Measurements from ENCODE around the gene SETD2. TPM values are rescaled to one million over a fixed set of nuclear protein-coding genes. Genes with fewer than 3 reads are reported as not detected.

Gene SETD2
- polyA plus RNA-seq, 3 donors, result 3.1 to 22.4 (median 7.5) TPM

DNA sequence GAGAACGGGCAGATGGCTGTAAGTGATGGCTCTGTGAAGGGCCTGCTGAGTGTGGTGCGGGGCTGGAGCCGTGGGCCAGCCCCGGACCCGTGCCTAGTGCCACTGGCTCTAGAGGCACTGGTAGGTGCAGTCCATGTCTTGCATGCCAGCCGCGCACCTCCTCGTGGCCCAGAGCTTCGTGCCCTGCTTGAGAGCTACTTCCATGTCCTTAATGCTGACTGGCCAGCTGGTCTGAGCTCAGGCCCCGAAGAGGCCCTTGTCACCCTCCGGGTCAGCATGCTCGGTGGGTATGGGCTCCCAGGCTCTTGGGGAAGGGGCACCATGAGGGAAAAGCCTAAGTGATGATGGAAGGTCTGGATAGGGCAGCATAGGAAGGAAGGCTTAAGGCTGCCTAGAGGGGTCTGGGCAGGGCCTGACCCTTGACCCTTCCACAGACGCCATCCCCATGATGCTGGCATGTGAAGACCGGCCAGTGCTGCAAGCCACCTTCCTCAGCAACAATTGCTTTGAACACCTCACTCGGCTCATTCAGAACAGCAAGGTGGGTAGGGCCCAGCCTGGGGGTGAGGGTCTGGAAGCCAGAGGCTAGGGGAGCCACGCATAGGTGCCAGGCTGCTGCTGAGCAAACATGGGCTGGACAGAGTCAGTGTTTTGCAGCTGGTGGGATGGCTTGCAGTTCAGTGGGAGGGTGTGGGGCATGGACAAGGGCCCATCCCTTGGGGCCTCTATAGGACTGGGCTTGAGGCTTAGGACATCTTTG is 172.3 kb downstream of the SETD2 start:
- intact Hi-C loops (cut with micrococcal nuclease), result no loop called here
- H3K4me3 Mint-ChIP-seq, result no peak overlapping the region
- Histone ChIP-seq H3K79me2 (ENCODE audit: insufficient read depth, low read length) (peaks cover 80% of the 10 kb centered on the region), H3K4me2 (replicated peaks; ENCODE audit: extremely low read depth, low read length, poor library complexity, severe bottlenecking) (peak overlapping the region; percentile 83), H3K9ac (ENCODE audit: insufficient read depth, low read length, poor library complexity, severe bottlenecking) (peak overlapping the region; percentile 66), H2AFZ (ENCODE audit: insufficient read depth, low read depth, low read length, poor library complexity, severe bottlenecking) (no peak overlapping the region), H3K36me3 (replicated peaks in 1 of 2; ENCODE audit: control insufficient read depth in 1 of 2, insufficient read depth in 2 of 2, low read length in 2 of 2) (peaks cover 58 to 66% of the 10 kb centered on the region in 2 donors), H3K4me3 (replicated peaks in 1 of 3; ENCODE audit: low read depth in 2 of 3, low read length in 3 of 3) (peak overlapping the region in 1 of 3 experiments; percentile 79), H3K4me1 (ENCODE audit: control insufficient read depth in 1 of 2, insufficient read depth in 2 of 2, low read length in 2 of 2) (peaks cover 53 to 59% of the 10 kb centered on the region in 2 donors), H3K27me3 (ENCODE audit: control insufficient read depth in 2 of 2, insufficient read depth in 2 of 2, low read length in 2 of 2) (no peaks in the 10 kb centered on the region), H4K20me1 (ENCODE audit: insufficient read depth, low read length) (peaks cover 73% of the 10 kb centered on the region), H3K9me3 (replicated peaks in 1 of 2; ENCODE audit: control insufficient read depth in 1 of 2, insufficient read depth in 1 of 2, low read length in 2 of 2) (no peaks in the 10 kb centered on the region), H3K27ac (ENCODE audit: low read depth in 1 of 2, low read length in 2 of 2) (peak overlapping the region; percentile 89 to 92)
- peaks cover 63 to 80% of the 10 kb centered on the region in 2 donors for H3K36me3 Mint-ChIP-seq
- peak overlapping the region in 6 of 7 donors; percentile 93 to 99 (median 98) for H3K27ac Mint-ChIP-seq
- peaks cover 52% of the 10 kb centered on the region for H3K4me1 Mint-ChIP-seq
- TF ChIP-seq, protein P1, sequence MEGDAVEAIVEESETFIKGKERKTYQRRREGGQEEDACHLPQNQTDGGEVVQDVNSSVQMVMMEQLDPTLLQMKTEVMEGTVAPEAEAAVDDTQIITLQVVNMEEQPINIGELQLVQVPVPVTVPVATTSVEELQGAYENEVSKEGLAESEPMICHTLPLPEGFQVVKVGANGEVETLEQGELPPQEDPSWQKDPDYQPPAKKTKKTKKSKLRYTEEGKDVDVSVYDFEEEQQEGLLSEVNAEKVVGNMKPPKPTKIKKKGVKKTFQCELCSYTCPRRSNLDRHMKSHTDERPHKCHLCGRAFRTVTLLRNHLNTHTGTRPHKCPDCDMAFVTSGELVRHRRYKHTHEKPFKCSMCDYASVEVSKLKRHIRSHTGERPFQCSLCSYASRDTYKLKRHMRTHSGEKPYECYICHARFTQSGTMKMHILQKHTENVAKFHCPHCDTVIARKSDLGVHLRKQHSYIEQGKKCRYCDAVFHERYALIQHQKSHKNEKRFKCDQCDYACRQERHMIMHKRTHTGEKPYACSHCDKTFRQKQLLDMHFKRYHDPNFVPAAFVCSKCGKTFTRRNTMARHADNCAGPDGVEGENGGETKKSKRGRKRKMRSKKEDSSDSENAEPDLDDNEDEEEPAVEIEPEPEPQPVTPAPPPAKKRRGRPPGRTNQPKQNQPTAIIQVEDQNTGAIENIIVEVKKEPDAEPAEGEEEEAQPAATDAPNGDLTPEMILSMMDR (IDR thresholded peaks at IDR 0.05), result no peak
- no peak for DNase-seq
- H3K9me3 Mint-ChIP-seq, result no peaks in the 10 kb centered on the region
- H3K27me3 Mint-ChIP-seq (ENCODE audit: low read depth in 3 of 3), result peaks cover 0 to 3% (median 1%) of the 10 kb centered on the region in 3 donors
- WGBS (ENCODE audit: insufficient coverage), result 97% methylated on average over 15 of the region's 16 CpGs

DNA sequence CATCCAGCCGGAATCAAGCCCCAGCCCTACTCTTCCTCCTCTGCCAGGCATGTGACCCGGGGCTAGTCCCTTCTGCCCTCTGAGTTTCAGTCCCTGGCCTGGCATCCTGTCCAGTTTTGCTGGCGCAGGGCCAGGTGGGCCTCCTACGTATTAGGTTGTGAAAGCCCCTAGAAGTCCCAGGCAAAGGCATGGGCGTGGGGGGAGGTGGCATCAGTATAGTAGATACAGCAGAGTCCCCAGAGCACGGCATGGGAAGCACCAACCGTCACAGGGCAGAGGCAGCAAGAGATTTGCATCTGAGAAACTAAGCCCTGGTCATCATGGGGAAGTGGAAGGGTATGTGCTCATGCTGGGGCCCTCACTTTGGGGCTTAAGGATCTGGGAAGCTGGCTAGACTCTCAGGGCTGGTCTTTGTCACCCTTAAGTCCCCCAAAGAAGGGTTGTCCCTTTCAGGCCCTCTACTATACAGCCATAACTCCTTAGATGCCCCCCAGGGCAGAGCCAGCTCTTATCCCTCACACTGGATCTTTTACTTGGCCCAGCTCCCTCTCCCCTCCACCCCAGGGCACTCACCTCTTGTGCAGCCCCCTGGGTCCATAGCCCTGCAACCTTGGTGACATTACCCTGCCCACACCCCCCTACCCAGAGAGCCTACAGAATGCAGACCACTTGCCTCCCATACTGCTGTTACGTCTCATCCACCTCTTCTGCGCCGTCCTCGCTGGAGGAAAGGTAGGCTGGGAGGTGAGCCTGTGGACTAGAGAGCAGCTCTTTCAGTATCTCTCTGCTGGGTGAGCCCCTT is 173.1 kb downstream of the SETD2 start:
- DNase-seq, result peak; percentile 66 to 96 (median 79)
- Histone ChIP-seq H3K9me3 (replicated peaks in 1 of 2; ENCODE audit: control insufficient read depth in 1 of 2, insufficient read depth in 1 of 2, low read length in 2 of 2) (no peaks in the 10 kb centered on the region), H3K36me3 (replicated peaks in 1 of 2; ENCODE audit: control insufficient read depth in 1 of 2, insufficient read depth in 2 of 2, low read length in 2 of 2) (peaks cover 50 to 58% of the 10 kb centered on the region in 2 donors), H3K79me2 (ENCODE audit: insufficient read depth, low read length) (peaks cover 88% of the 10 kb centered on the region), H3K4me2 (replicated peaks; ENCODE audit: extremely low read depth, low read length, poor library complexity, severe bottlenecking) (peak overlapping the region; percentile 83), H2AFZ (ENCODE audit: insufficient read depth, low read depth, low read length, poor library complexity, severe bottlenecking) (peak overlapping the region; percentile 2), H3K9ac (ENCODE audit: insufficient read depth, low read length, poor library complexity, severe bottlenecking) (peak overlapping the region; percentile 66), H3K4me3 (replicated peaks in 1 of 3; ENCODE audit: low read depth in 2 of 3, low read length in 3 of 3) (peak overlapping the region in 2 of 3 experiments; percentile 16 to 79), H3K4me1 (ENCODE audit: control insufficient read depth in 1 of 2, insufficient read depth in 2 of 2, low read length in 2 of 2) (peaks cover 61 to 67% of the 10 kb centered on the region in 2 donors), H3K27me3 (ENCODE audit: control insufficient read depth in 2 of 2, insufficient read depth in 2 of 2, low read length in 2 of 2) (no peaks in the 10 kb centered on the region), H4K20me1 (ENCODE audit: insufficient read depth, low read length) (peaks cover 73% of the 10 kb centered on the region), H3K27ac (ENCODE audit: low read depth in 1 of 2, low read length in 2 of 2) (peak overlapping the region; percentile 89 to 92)
- peaks cover 60% of the 10 kb centered on the region for H3K4me1 Mint-ChIP-seq
- peak overlapping the region; percentile 80 to 90 for H3K4me3 Mint-ChIP-seq
- H3K9me3 Mint-ChIP-seq, result no peaks in the 10 kb centered on the region
- peak overlapping the region; percentile 93 to 99 (median 97) for H3K27ac Mint-ChIP-seq
- peaks cover 0 to 3% (median 1%) of the 10 kb centered on the region in 3 donors for H3K27me3 Mint-ChIP-seq (ENCODE audit: low read depth in 3 of 3)
- peaks cover 63 to 73% of the 10 kb centered on the region in 2 donors for H3K36me3 Mint-ChIP-seq
- WGBS (ENCODE audit: insufficient coverage), result 24% methylated on average over 6 of the region's 11 CpGs
- intact Hi-C loops (cut with micrococcal nuclease), result no loop called here
- TF ChIP-seq, protein P1 (IDR thresholded peaks at IDR 0.05), result no peak
